D341Med (cell line): Measurements from ENCODE around the gene NT5C.

Experiments used
- DNase-seq: peaks from one replicate; pipeline ENCODE4 v3.0.0; 2012; ENCODE audit warnings: low spot score

NT5C gene

GRCh38 chr17:75093548-75094158 is 37.9 kb downstream of the NT5C start:
- DNase-seq: no peak

GRCh38 chr17:75091855-75092327 is 39.7 kb downstream of the NT5C start:
- no peak for DNase-seq

- DNase-seq: no peak
Observed at GRCh38 chr17:75090871-75091854, 40.4 kb downstream of the NT5C start.

- no peak for DNase-seq
Observed at GRCh38 chr17:75088465-75089417, 42.8 kb downstream of the NT5C start.

- DNase-seq: no peak
Observed at GRCh38 chr17:75087558-75088453, 43.7 kb downstream of the NT5C start, which contains the start of gene SLC16A5. Gene SLC16A5 (plus strand): TSS chr17:75087954. CDS start chr17:75093637, 5,683 bp downstream.

- DNase-seq: no peak
Observed at GRCh38 chr17:75087182-75087557, 44.4 kb downstream of the NT5C start.

- no peak for DNase-seq
Observed at GRCh38 chr17:75086496-75087181, 44.9 kb downstream of the NT5C start.

GRCh38 chr17:75084039-75084660 is 47.4 kb downstream of the NT5C start:
- DNase-seq: no peak

- DNase-seq: no peak
Observed at GRCh38 chr17:75082683-75083082, 48.9 kb downstream of the NT5C start.

GRCh38 chr17:75081611-75082540 is 49.7 kb downstream of the NT5C start:
- DNase-seq: no peak
